ENCODE results near the gene VEZF1.
"Not testable (repeated sequence)": the region's sequence is repeated elsewhere in the genome, so short reads cannot be mapped to it uniquely, and the experiment has no call there.

VEZF1 gene

GRCh38 chr17:57974053-57974824 is 13.8 kb downstream of the VEZF1 start:
- not testable (repeated sequence) for DNase-seq (ENCODE audit: low spot score)

- no peak for DNase-seq (ENCODE audit: low spot score)
These were observed 15.9 kb downstream of the VEZF1 start for GRCh38 chr17:57972151-57972550.

- DNase-seq (ENCODE audit: low spot score), result no peak
These were observed 16.5 kb downstream of the VEZF1 start for GRCh38 chr17:57971572-57971971.

GRCh38 chr17:57970710-57971109 is 17.3 kb downstream of the VEZF1 start:
- no peak for DNase-seq (ENCODE audit: low spot score)

DNA sequence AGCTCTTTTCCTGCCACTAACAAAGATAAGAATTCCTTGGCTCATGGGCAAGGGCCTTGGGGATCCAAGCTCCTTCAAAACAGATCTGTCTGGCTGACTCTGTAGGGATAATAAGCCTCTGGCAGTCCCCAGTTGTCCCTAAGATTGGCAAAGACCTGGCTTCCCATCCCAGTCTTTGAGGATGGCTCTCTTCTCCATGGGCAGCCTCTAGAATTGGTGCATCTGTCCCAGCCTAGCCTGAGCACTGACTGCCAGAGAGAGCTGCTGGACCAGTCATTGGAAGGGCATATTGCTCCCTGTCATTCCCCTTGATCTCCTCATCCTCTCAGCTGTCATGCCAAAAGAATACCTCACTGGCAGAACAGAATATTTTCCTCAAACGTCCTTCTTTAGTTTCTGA is 19.6 kb downstream of the VEZF1 start:
- no peak for DNase-seq (ENCODE audit: low spot score)

DNA sequence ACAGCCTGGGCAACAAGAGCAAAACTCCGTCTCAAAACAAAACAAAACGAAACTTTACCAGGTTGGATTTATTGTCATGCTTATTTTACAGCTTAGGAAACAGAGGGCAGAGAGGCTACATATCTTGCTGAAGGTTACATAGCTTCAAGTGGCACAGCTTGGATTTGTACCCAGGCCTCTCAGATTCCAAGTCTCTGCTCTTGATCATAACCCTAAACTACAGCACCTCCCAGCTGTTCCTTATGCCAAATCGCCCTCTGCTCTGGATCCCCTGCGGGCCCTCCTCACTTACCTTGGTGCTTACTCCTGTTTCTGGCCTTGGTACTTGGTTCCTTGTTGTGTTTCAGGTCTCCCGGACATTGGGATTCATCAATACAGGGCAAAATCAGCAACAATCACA is 21.2 kb downstream of the VEZF1 start:
- DNase-seq (ENCODE audit: low spot score), result no peak

DNA sequence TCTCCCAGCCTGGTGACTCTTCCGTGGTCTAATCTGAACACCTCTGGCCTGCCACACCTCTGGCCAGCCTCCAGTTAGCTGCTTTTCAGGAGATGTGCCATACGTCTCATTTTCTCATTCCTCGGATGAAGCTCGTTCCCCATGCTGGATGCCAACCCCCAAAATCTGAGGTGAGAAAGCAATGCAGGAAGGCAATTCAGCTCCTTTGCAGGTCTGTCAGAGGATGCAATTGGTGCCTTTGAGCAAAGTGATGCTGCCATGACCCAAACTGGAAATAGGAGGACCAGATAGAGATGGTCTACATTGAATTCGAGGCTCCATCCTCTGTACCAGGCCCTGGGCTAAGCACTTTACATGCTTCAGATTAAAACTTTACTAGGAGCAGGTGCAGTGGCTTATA is 21.8 kb downstream of the VEZF1 start:
- DNase-seq (ENCODE audit: low spot score), result no peak

DNA sequence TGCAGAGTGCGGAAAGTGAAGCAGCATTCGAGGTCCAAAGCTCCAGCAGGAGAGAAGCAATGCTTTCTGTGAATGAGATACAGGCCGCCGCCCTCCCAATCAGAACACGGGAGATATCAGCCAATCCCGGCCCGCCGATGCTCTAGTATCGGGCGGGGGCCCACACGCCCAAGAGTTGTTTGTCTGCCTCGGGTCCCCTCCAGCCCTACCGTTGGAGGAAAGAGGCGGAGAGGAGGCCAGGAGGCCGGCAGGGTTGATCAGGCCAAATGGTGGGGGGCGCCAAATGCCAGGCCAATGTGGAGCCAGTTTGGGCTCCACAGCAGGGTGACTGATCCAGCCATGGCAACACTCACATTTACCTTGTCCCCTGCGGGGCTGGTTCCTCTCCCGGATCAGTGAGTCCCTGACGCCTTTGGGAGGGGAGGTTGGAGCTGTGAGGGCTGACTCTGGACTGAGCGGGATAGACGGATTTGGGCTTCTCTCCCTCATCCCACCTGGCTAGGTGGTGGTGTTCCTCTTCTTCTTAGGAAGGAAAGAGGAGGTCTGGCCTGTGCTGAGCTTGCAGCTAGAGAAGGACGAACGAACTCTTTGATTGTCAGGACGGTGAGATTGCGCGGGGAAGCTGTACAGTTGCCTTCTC is 22.4 kb downstream of the VEZF1 start:
- no peak for DNase-seq (ENCODE audit: low spot score)

GRCh38 chr17:57963149-57963511 is 24.9 kb downstream of the VEZF1 start:
- no peak for DNase-seq (ENCODE audit: low spot score)

DNA sequence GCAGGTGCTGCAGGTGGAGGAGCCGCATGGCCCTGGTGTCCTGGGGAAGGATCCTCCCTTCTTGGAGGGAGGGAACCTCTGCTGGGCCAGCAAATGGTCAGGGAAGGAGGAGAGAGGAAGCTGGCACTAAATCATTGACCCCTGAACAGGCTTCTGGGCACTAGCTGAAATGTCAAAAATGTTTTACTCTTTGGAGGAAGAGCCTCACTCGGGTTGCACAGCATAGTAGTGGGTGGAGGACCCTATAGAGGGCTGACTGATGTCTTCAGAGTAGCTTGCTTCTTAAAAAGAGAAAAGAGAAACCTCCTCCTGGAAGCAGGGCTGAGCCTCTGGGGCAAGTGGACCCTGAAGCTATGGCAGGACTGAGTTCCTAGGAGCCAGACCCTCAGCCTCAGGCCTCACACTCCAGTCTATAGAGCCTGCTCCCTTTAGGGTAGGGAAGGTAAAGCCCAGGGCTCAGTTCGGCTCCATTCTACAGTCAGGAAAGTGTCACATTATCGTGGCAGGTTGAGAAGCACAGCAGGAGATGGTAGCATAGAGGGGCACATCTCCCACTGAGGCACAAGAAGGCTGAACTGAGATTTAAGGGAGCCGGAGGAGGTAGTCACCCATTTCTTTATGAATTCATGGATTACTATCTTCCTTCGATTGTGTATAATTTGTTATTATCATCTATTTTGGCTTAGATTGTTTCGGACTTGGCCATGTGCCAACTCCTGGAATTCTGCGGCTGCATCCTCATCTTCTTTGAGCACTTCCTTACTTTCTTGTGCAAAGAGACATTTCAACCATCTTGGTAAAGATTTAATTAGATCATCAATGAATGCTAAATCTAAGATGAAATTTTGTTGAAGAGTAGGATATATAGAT is 25.5 kb downstream of the VEZF1 start:
- no peak for DNase-seq (ENCODE audit: low spot score)

GRCh38 chr17:57959929-57960328 is 28.1 kb downstream of the VEZF1 start:
- DNase-seq (ENCODE audit: low spot score), result no peak

GRCh38 chr17:57958391-57958790 is 29.7 kb downstream of the VEZF1 start:
- not testable (repeated sequence) for DNase-seq (ENCODE audit: low spot score)

GRCh38 chr17:57957886-57958285 is 30.2 kb downstream of the VEZF1 start:
- no peak for DNase-seq (ENCODE audit: low spot score)

DNA sequence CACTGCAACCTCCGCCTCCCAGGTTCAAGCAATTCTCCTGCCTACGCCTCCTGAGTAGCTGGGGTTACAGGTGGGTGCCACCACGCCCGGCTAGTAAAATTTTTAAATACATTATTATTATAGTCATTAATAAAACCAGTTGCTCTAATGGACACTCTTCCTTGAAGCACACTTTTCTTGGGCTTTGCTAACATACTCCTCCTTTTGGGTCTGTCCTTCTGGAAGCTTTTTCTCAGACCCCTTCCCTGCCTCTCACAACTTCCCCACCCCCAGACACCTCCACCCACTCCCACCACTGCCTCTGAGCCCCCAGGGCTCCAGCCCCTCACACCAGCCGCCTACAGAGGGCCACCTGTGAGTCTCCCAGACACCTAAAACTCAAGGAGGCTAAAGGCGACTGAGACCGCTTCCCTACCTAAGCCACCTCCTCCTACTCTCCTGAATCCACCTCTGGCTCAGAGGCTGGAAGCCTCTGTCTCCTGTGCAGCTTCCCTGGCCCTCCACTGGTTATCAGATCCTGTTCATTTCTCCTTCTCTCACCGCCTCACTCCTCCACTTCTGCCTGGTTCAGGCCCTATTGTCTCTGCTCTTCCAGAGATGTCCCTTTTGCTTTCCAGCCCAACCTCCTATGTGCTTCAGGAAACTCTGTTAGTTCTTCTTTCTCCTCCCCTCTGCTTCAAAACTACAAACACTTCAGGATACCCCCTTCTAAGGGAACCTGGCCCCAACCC is 30.8 kb downstream of the VEZF1 start:
- DNase-seq (ENCODE audit: low spot score), result no peak

DNA sequence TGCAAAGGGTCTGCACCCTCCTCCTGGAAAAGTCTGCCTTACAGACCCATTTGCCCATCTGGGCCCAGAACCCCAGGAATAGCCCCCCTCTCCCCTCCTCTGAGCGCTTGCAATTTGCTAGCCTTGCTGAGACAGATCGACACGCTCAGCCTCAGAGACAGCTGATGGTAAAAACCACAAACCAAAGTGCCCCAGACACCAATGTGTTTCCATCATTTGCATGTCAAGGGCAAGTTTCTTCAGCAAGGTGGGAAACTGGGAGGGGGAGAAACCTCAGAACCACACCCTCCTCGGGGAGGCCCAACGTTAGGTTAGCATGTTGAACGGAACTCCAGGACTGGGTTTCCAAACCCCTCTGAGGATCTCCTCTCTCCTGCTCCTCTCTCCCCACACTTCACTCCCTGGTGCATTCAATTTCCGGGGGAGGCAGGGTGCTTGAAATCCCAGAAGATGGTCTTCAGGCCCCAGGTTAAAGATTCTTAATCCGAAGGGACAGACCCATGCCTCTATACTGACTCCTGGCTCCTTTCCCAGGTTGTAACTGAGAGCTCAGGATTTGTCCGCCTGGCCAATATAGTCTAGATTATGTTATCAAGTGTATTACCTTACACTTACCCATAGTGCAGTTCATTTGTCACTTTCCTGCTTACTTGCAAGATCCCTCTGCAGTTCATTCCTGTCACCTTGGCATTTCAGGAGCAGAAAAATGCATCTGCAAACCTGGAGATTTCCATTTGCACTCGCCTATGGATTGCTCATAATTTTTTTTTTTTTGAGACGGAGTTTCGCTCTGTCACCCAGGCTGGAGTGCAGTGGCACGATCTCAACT is 31.5 kb downstream of the VEZF1 start:
- DNase-seq (ENCODE audit: low spot score), result no peak

GRCh38 chr17:57955183-57955931 is 32.7 kb downstream of the VEZF1 start, which contains the start of gene CUEDC1:
TSS of gene CUEDC1 (minus strand) at chr17:57955412. CDS start at chr17:57885564, 69,848 bp downstream.
- peak; percentile 56 for DNase-seq (ENCODE audit: low spot score)

DNA sequence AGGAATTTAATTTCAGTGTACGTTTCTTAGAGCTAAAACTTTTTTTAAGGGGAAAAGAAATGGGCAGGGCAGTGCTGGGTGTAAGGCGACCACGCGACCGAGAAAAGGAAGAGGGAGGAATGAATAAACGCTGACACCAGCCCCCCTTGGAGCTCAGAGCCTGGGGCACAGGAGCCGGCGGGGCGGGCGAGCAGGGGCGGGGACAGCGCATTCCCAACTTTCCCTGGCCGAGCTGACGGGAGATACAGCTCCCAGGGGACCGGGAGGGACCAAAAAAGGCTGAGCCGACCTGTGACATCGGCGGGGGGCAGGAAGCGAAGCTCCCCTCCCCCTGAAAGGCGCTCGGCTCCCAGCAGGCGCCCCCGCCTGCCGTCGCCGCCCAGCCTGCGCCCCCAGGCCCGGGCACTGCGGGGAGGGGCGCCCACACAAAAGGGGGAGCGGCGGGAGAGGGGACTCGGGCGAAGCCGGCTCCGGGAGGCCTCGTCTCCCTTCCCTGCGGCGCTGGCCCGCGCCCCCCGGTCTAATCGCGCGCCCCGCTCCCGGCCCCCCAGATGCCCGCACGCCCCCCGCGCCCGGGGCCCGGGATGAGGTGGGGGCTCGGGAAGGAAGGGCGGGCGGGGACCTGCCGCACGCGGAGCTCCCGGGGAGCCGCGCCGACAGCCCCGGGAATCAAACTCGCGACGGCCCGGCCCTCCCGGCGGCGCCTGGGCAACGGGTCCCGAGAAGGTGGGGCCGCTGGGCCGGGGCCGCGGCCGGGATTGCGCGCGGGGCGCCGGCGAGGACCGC is 33.5 kb downstream of the VEZF1 start:
- peak; percentile 69 for DNase-seq (ENCODE audit: low spot score)

DNA sequence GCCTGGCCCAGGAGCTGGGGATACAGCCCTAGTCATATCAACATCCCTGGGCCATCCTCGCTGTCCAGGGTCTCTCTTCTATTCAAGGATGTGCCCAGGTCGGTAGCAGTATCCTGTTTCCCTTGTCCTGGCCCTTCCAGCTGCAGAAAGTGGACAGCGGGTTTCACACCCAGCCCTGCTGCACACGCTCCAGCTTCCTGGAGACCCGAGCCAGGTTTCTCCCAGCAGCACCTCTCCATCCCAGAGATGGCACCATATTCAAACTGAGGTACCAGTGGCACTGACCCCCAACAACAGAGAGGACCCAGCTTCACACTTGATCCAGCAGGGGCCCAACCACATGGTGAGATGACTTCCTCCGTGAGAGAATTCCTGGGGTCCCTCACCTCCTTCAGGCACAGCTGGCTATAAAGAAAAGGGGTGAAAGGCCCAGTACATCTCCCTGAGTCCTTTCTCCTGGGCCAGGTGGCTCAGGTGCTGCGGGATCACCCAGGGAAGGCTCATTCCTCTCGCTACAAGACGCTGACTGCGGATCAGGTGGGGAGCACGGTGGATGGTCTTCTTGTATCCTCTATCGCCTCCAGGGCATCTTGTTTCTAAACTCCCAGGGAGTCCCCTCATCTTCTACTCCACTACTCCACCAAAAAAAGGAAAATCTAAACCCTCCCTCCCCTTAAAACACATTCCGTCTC is 34.2 kb downstream of the VEZF1 start:
- no peak for DNase-seq (ENCODE audit: low spot score)

GRCh38 chr17:57953219-57953618 is 34.8 kb downstream of the VEZF1 start:
- no peak for DNase-seq (ENCODE audit: low spot score)

All from COLO829 (cell line).